Measurements from ENCODE around the gene TNRC6C. TPM values are rescaled to one million over a fixed set of nuclear protein-coding genes. Genes with fewer than 3 reads are reported as not detected.

The TNRC6C gene
- total and polyA plus RNA-seq, 2 of the 13 experiments (the other 11 are each of a cell fraction or from before 2014, with no cell fraction given), result 0.66 to 4.9 TPM

GRCh38 chr17:78127239-78127887 lies 168.9 kb downstream of the TNRC6C start (continued):
- TF ChIP-seq SNAPC4 (CRISPR knock-in tag; IDR thresholded peaks at IDR 0.05), result no peak
- peak; percentile 33 for TF ChIP-seq KDM6A (CRISPR knock-in tag; IDR thresholded peaks at IDR 0.05; ENCODE audit: low read depth)
- TF ChIP-seq ZNF451 (CRISPR knock-in tag; IDR thresholded peaks at IDR 0.05), result 0 out of 2 replicates have a peak, but pooled peaks have one; percentile 28
- TF ChIP-seq ZNF441 (CRISPR knock-in tag; IDR thresholded peaks at IDR 0.05; ENCODE audit: borderline replicate concordance), result peak; percentile 59; the same call in 1 of the 2 replicates
- TF ChIP-seq NFE2 (CRISPR knock-in tag; IDR thresholded peaks at IDR 0.05), result no peak
- no peak for TF ChIP-seq THAP8 (CRISPR knock-in tag; IDR thresholded peaks at IDR 0.05; ENCODE audit: borderline replicate concordance)
- peak; percentile 77 for TF ChIP-seq SALL1 (CRISPR knock-in tag; IDR thresholded peaks at IDR 0.05)
- no peak for TF ChIP-seq SSRP1 (CRISPR knock-in tag; IDR thresholded peaks at IDR 0.05)
- no peak for TF ChIP-seq ZBTB40 (IDR thresholded peaks at IDR 0.05)
- TF ChIP-seq ZBTB40 (CRISPR knock-in tag; IDR thresholded peaks at IDR 0.05), result no peak
- peak; percentile 33; the same call in 1 of the 2 replicates for TF ChIP-seq ZBTB38 (CRISPR knock-in tag; IDR thresholded peaks at IDR 0.05)
- TF ChIP-seq CBX1 (IDR thresholded peaks at IDR 0.05; ENCODE audit: low read depth), result peak; percentile 82
